Ovary (tissue), 9 donors: ENCODE measurements around the gene RAB6B. TPM values are rescaled to one million over a fixed set of nuclear protein-coding genes. Genes with fewer than 3 reads are reported as not detected.

ENCODE experiments used
- DNase-seq, 5 donors: peaks; one replicate each; pipeline ENCODE4 v3.0.0-alpha.2; 2019 to 2020
- H3K27ac ChIP-seq, 2 donors: fragments of 200-600 bp; one replicate each; pipeline versions ENCODE4 v1.5.1 to v1.8.0; 2019 to 2022
- H3K27me3 ChIP-seq: fragments of 200-600 bp; one replicate; pipeline ENCODE4 v1.8.0; 2022
- H3K36me3 ChIP-seq: fragments of 200-600 bp; sonication (generic); one replicate; pipeline ENCODE4 v1.5.1; 2019
- H3K4me1 ChIP-seq: one replicate; pipeline ENCODE4 v1.8.1; 2013; ENCODE audit warnings: mild to moderate bottlenecking, moderate library complexity; ENCODE audit not compliant: insufficient read depth
- H3K4me3 ChIP-seq: fragments of 200-600 bp; sonication (generic); one replicate; pipeline ENCODE4 v1.5.1; 2017
- H3K9me3 ChIP-seq, 2 donors: fragments of 200-600 bp in 1 of 2; sonication (generic) in 1 of 2; one replicate each; pipeline versions ENCODE4 v1.5.1 to v1.8.1; 2013 to 2019; ENCODE audit warnings: mild to moderate bottlenecking in 1 of 2, moderate library complexity in 1 of 2
- CTCF ChIP-seq, 3 donors: fragments of 450-650 bp in 2 of 3; fragments of 200-600 bp in 1 of 3; IDR thresholded peaks; one replicate each; pipeline versions ENCODE4 v1.5.1 to v1.8.0; 2016 to 2022; ENCODE audit warnings: antibody characterized with exemption in 3 of 3, mild to moderate bottlenecking in 1 of 3
- EP300 ChIP-seq: sonication (generic); formaldehyde crosslinking; IDR thresholded peaks from one replicate; pipeline ENCODE4 v1.6.1; 2017; ENCODE audit warnings: antibody characterized with exemption
- POLR2A ChIP-seq: fragments of 450-650 bp; IDR thresholded peaks from one replicate; pipeline ENCODE4 v1.6.1; 2017; ENCODE audit warnings: antibody characterized with exemption, mild to moderate bottlenecking, moderate library complexity
- WGBS, 3 donors: extraction: QIAGEN DNeasy Blood & Tissue Kit in 1 of 3; methylation state at CpG; one replicate each; pipeline versions ENCODE4 v1.1.5 to v1.1.7; 2013 to 2017; 5-methylcytosine and 5-hydroxymethylcytosine counted together
- intact Hi-C, 4 donors: fragments of 100-400 bp; cut with DNase I; formaldehyde crosslinking; loops; one replicate each; pipeline versions ENCODE4 v1.11.0 to v1.15.1; 2022 to 2023
- polyA plus RNA-seq, 2 donors: library from polyadenylated mRNA; stranded (reverse); fragments of 200-250 nt in 1 of 2; fragments of 350-450 nt in 1 of 2; fragmentation: Illumina TruSeq in 1 of 2; extraction: RNeasy Lipid Tissue Mini Kit (QIAGEN cat#74804) in 1 of 2; gene quantifications; one replicate each; pipeline ENCODE4 v1.2.3, GENCODE V29; 2013 to 2014
- total RNA-seq, 7 donors: library from RNA; depleted of rRNA in 2 of 7; stranded (reverse); fragments of >200 nt in 2 of 7; fragmentation: NEBNext Ultra II Directional in 3 of 7; extraction: Animal tissue kit (Norgen Biotek cat#: 25700) in 3 of 7; gene quantifications; one replicate each; pipeline versions ENCODE4 v1.1.0 to v1.2.4, GENCODE V29; 2016 to 2023
- donor health status: DM: no; HTN: no; CAD: no; lungs with moderate emphysema.
- donor health status: DM: no; HTN: no; CAD: no.
- donor health status: Bipolar disorder and iron deficiency.
- donor health status: DM: yes; HTN: yes; CAD: no.
- donor health status: DM: no; HTN: no; CAD: no.
- donor health status: DM: yes; HTN: yes; CAD: no.

RAB6B gene
- total and polyA plus RNA-seq, 9 donors = 0.50 to 9.1 (median 3.9) TPM

- H3K4me1 ChIP-seq = peaks cover 3% of the 10 kb centered on the region
- TF ChIP-seq EP300 = no peak
- TF ChIP-seq POLR2A = no peak
- TF ChIP-seq CTCF (IDR thresholded peaks at IDR 0.05) = no peak
- DNase-seq = no peak
- intact Hi-C loops = no loop called here
- H3K4me3 ChIP-seq = no peak overlapping the region
- no peaks in the 10 kb centered on the region for H3K27me3 ChIP-seq
- H3K36me3 ChIP-seq = no peaks in the 10 kb centered on the region
- H3K27ac ChIP-seq = no peak overlapping the region
- no peaks in the 10 kb centered on the region for H3K9me3 ChIP-seq
Measured at GRCh38 chr3:133883641-133884040, 12.0 kb downstream of the RAB6B start.

GRCh38 chr3:133882986-133883586, 12.6 kb downstream of the RAB6B start:
- H3K4me3 ChIP-seq = no peak overlapping the region
- no peaks in the 10 kb centered on the region for H3K9me3 ChIP-seq
- H3K27ac ChIP-seq = no peak overlapping the region
- peaks cover 3% of the 10 kb centered on the region for H3K4me1 ChIP-seq
- no peaks in the 10 kb centered on the region for H3K27me3 ChIP-seq
- TF ChIP-seq CTCF (IDR thresholded peaks at IDR 0.05) (no peak), EP300 (no peak), POLR2A (no peak)
- no peaks in the 10 kb centered on the region for H3K36me3 ChIP-seq
- DNase-seq = no peak
- intact Hi-C loops = no loop called here
- 45 to 64% (median 55%) methylated on average over 3 of the region's 3 CpGs for WGBS, 3 donors

- H3K27ac ChIP-seq = no peak overlapping the region
- H3K9me3 ChIP-seq = no peaks in the 10 kb centered on the region
- DNase-seq = no peak
- peaks cover 3% of the 10 kb centered on the region for H3K4me1 ChIP-seq
- H3K36me3 ChIP-seq = no peaks in the 10 kb centered on the region
- intact Hi-C loops = no loop called here
- H3K27me3 ChIP-seq = no peaks in the 10 kb centered on the region
- WGBS, 3 donors = 78 to 98% (median 82%) methylated on average over 5 of the region's 5 CpGs
- no peak overlapping the region for H3K4me3 ChIP-seq
- TF ChIP-seq CTCF (IDR thresholded peaks at IDR 0.05) = no peak
Measured at GRCh38 chr3:133881939-133882825, 13.5 kb downstream of the RAB6B start.

GRCh38 chr3:133881492-133881891, 14.2 kb downstream of the RAB6B start:
- Histone ChIP-seq H3K4me1 (peaks cover 3% of the 10 kb centered on the region), H3K27ac (no peak overlapping the region), H3K9me3 (no peaks in the 10 kb centered on the region), H3K27me3 (no peaks in the 10 kb centered on the region), H3K36me3 (no peaks in the 10 kb centered on the region), H3K4me3 (no peak overlapping the region)
- TF ChIP-seq POLR2A = no peak
- TF ChIP-seq CTCF (IDR thresholded peaks at IDR 0.05) = no peak
- TF ChIP-seq EP300 = no peak
- DNase-seq = no peak
- 81 to 98% (median 93%) methylated on average over 1 of the region's 1 CpG for WGBS, 3 donors
- intact Hi-C loops = no loop called here
